Peyer's patch (tissue), 4 donors: Measurements from ENCODE around the gene LHX1.

ENCODE experiments used
- CTCF ChIP-seq, 6 experiments: fragments of 450-650 bp in 4 of 6; fragments of 200-600 bp in 2 of 6; sonication (generic) in 1 of 6; IDR thresholded peaks; one replicate each; pipeline ENCODE4 v1.5.1; 2017 to 2019; ENCODE audit warnings: antibody characterized with exemption in 6 of 6, mild to moderate bottlenecking in 3 of 6, moderate library complexity in 1 of 6
- POLR2A ChIP-seq, 2 donors: fragments of 450-650 bp; IDR thresholded peaks; one replicate each; pipeline ENCODE4 v1.5.1; 2017; ENCODE audit warnings: antibody characterized with exemption in 2 of 2, mild to moderate bottlenecking in 2 of 2, moderate library complexity in 2 of 2

- no peak for TF ChIP-seq CTCF (IDR thresholded peaks at IDR 0.05)
- TF ChIP-seq POLR2A (IDR thresholded peaks at IDR 0.05): no peak
These were observed 35.0 kb downstream of the LHX1 start for GRCh38 chr17:36972186-36972700.
